ENCODE results near the gene AHCTF1. TPM values are rescaled to one million over a fixed set of nuclear protein-coding genes. Genes with fewer than 3 reads are reported as not detected.
A peak's percentile ranks its signal among the peaks of the same experiment; 100 is the strongest.

The AHCTF1 gene
- total RNA-seq, 3 donors from 2014 or later (not counting 1 experiment from before 2014, with no cell fraction given), result 46.5 to 50.2 (median 47.4) TPM

GRCh38 chr1:246878551-246878950, 53.2 kb downstream of the AHCTF1 start:
- Histone ChIP-seq H3K4me3 (ENCODE audit: low read length) (no peak overlapping the region), H3K27me3 (ENCODE audit: control insufficient read depth, insufficient read depth, low read length) (no peaks in the 10 kb centered on the region), H3K27ac (ENCODE audit: low read length) (no peak overlapping the region), H3K4me1 (ENCODE audit: control insufficient read depth, insufficient read depth, low read length) (no peaks in the 10 kb centered on the region), H3K9me3 (ENCODE audit: control insufficient read depth, insufficient read depth, low read length) (no peaks in the 10 kb centered on the region), H3K36me3 (ENCODE audit: control insufficient read depth, insufficient read depth, low read length) (peaks cover 39% of the 10 kb centered on the region)
- Mint-ChIP-seq H3K36me3 (peaks cover 21% of the 10 kb centered on the region), H3K9me3 (no peaks in the 10 kb centered on the region), H3K27ac (no peak overlapping the region), H3K4me3 (no peak overlapping the region), H3K4me1 (peaks cover 12 to 14% of the 10 kb centered on the region in 2 donors), H3K27me3 (ENCODE audit: low read depth in 2 of 2) (no peaks in the 10 kb centered on the region)
- TF ChIP-seq, protein P1, sequence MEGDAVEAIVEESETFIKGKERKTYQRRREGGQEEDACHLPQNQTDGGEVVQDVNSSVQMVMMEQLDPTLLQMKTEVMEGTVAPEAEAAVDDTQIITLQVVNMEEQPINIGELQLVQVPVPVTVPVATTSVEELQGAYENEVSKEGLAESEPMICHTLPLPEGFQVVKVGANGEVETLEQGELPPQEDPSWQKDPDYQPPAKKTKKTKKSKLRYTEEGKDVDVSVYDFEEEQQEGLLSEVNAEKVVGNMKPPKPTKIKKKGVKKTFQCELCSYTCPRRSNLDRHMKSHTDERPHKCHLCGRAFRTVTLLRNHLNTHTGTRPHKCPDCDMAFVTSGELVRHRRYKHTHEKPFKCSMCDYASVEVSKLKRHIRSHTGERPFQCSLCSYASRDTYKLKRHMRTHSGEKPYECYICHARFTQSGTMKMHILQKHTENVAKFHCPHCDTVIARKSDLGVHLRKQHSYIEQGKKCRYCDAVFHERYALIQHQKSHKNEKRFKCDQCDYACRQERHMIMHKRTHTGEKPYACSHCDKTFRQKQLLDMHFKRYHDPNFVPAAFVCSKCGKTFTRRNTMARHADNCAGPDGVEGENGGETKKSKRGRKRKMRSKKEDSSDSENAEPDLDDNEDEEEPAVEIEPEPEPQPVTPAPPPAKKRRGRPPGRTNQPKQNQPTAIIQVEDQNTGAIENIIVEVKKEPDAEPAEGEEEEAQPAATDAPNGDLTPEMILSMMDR (IDR thresholded peaks at IDR 0.05), result no peak
- ATAC-seq, result no peak
- 100% methylated on average over 3 of the region's 4 CpGs for WGBS (ENCODE audit: insufficient coverage)
- intact Hi-C loops (cut with micrococcal nuclease), result no loop called here
- DNase-seq, result no peak

DNA sequence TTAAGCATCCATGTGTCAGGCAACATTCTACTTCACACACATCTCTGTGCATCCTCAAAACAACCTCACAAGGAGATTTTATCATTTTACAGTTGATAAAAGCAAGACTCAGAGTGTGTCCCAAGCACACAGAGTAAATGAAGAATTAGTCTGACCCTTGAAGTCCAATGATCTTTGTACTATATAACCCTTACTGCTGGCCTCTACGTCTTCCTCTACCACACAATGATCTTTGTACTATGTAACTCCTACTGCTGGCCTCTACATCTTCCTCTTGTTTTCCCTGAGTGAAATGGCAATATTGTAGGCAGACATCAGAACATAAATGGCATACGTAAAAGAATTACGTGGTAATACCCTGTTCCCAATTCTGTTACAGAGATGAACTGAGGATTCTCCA, 55.3 kb downstream of the AHCTF1 start:
- no peaks in the 10 kb centered on the region for H3K27me3 ChIP-seq (ENCODE audit: control insufficient read depth, insufficient read depth, low read length)
- intact Hi-C loops (cut with micrococcal nuclease), result no loop called here
- ATAC-seq, result no peak
- no peak overlapping the region for H3K4me3 Mint-ChIP-seq
- no peak overlapping the region for H3K4me3 ChIP-seq (ENCODE audit: low read length)
- H3K36me3 Mint-ChIP-seq, result peaks cover 21% of the 10 kb centered on the region
- H3K27me3 Mint-ChIP-seq (ENCODE audit: low read depth in 2 of 2), result no peaks in the 10 kb centered on the region
- WGBS (ENCODE audit: insufficient coverage), result 94% methylated on average over 3 of the region's 3 CpGs
- TF ChIP-seq, protein P1 (IDR thresholded peaks at IDR 0.05), result no peak
- no peak overlapping the region for H3K27ac Mint-ChIP-seq
- H3K4me1 ChIP-seq (ENCODE audit: control insufficient read depth, insufficient read depth, low read length), result no peaks in the 10 kb centered on the region
- H3K9me3 ChIP-seq (ENCODE audit: control insufficient read depth, insufficient read depth, low read length), result no peaks in the 10 kb centered on the region
- no peak for DNase-seq
- H3K9me3 Mint-ChIP-seq, result no peaks in the 10 kb centered on the region
- H3K4me1 Mint-ChIP-seq, result peaks cover 30% of the 10 kb centered on the region in 2 donors
- H3K27ac ChIP-seq (ENCODE audit: low read length), result no peak overlapping the region
- H3K36me3 ChIP-seq (ENCODE audit: control insufficient read depth, insufficient read depth, low read length), result peaks cover 44% of the 10 kb centered on the region

DNA sequence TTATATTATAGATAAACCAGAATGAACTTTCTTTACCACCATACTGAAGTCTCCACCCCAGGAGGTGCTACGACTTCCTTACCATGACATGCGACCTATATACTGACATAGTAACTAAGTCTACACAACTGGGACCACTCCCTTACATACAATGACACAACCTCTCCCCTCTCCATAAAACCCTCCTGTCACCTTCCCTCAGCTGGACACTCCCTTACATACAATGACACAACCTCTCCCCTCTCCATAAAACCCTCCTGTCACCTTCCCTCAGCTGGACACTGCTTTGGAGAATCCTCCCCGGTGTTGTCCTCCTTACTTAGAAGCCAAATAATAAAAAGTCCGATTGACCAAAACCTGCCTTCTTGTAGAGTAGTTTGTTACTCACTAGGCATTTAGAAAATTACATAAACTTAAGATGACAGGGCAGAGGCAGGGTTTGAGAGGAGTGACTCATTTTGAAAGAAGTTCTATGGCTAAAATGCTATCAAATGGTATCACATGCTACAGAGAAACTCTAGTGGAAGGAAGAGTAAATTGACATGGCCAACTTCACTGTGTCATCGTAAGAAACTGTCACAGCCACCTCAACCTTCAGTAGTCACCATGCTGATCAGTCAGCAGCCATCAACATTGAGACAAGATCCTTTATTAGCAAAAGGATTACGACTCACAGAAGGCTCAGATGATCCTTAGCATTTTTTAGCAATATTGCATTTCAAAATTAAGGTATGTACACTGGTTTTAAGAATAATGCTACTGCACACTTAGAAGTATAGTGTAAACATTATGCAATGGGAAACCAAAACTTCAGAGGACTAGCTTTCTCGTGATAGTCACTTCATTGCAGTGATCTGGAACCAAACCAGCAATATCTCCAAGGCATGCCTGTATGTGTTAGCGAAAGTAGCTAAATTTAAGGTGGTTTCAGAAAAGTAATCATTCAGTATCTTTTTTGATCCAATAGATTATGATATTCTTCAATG, 56.4 kb downstream of the AHCTF1 start:
- Mint-ChIP-seq H3K4me1 (peaks cover 30% of the 10 kb centered on the region in 2 donors), H3K4me3 (no peak overlapping the region), H3K27me3 (ENCODE audit: low read depth in 2 of 2) (no peaks in the 10 kb centered on the region), H3K27ac (peak overlapping the region in 1 of 2 donors; percentile 70), H3K9me3 (no peaks in the 10 kb centered on the region), H3K36me3 (peaks cover 21% of the 10 kb centered on the region)
- no peak for ATAC-seq
- Histone ChIP-seq H3K4me1 (ENCODE audit: control insufficient read depth, insufficient read depth, low read length) (no peaks in the 10 kb centered on the region), H3K9me3 (ENCODE audit: control insufficient read depth, insufficient read depth, low read length) (no peaks in the 10 kb centered on the region), H3K27ac (ENCODE audit: low read length) (no peak overlapping the region), H3K4me3 (ENCODE audit: low read length) (no peak overlapping the region), H3K36me3 (ENCODE audit: control insufficient read depth, insufficient read depth, low read length) (peaks cover 48% of the 10 kb centered on the region), H3K27me3 (ENCODE audit: control insufficient read depth, insufficient read depth, low read length) (no peaks in the 10 kb centered on the region)
- WGBS (ENCODE audit: insufficient coverage), result 71% methylated on average over 6 of the region's 8 CpGs
- intact Hi-C loops (cut with micrococcal nuclease), result no loop called here
- no peak for DNase-seq
- TF ChIP-seq, protein P1 (IDR thresholded peaks at IDR 0.05), result no peak
